Fibroblast of the aortic adventitia (primary cell): ENCODE measurements around the gene TCP10L. TPM values are rescaled to one million over a fixed set of nuclear protein-coding genes. Genes with fewer than 3 reads are reported as not detected.

Source experiments
- DNase-seq: peaks from one replicate; pipeline ENCODE4 v3.0.0-alpha.2; 2010; ENCODE audit warnings: low read depth
- H3K4me3 ChIP-seq: 2 replicates; pipeline ENCODE4 v1.5.1; 2011; ENCODE audit warnings: low read depth, mild to moderate bottlenecking, control low read depth, low read length, moderate library complexity
- total RNA-seq: library from RNA; depleted of rRNA; stranded (reverse); fragments of >200 nt; gene quantifications from 2 replicates; pipeline ENCODE4 v1.2.3, GENCODE V29; 2012; ENCODE audit warnings: low replicate concordance
- TF ChIP-seq, protein P1 (sequence below): IDR thresholded peaks from 2 replicates; pipeline ENCODE4 v1.5.1; 2011; ENCODE audit warnings: mild to moderate bottlenecking, low read length, control low read depth, inconsistent platforms; ENCODE audit not compliant: insufficient read depth

Gene TCP10L
- total RNA-seq, 1 donor = 0.45 TPM

DNA sequence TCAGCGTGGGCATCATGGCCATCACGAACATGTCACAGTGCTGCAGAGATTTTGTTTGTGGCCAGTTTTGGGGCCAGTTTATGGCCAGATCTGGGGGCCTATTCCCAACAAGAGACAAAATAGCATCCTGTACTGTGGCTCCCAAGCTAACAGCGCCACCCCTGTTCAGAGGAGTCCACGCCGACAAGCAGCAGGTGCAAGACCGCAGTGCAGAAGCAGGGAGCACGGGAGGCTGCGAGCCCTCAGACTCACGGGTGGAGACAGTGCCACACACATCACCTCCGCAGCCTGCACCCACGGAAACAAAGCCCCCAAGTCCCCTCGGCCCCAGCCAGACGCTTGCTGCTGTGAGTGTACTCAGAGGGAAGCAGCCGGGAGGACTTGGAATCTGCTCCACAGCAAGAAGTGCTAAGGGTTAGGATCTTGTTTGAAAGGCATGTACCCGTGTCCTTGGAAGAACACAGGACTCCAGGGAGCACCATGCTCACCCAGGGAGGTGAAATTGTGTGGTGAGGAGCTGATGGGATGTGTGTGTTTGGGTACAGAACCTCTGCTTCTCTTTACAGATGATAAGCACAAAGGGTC is 7.1 kb downstream of the TCP10L start:
- TF ChIP-seq, protein P1, sequence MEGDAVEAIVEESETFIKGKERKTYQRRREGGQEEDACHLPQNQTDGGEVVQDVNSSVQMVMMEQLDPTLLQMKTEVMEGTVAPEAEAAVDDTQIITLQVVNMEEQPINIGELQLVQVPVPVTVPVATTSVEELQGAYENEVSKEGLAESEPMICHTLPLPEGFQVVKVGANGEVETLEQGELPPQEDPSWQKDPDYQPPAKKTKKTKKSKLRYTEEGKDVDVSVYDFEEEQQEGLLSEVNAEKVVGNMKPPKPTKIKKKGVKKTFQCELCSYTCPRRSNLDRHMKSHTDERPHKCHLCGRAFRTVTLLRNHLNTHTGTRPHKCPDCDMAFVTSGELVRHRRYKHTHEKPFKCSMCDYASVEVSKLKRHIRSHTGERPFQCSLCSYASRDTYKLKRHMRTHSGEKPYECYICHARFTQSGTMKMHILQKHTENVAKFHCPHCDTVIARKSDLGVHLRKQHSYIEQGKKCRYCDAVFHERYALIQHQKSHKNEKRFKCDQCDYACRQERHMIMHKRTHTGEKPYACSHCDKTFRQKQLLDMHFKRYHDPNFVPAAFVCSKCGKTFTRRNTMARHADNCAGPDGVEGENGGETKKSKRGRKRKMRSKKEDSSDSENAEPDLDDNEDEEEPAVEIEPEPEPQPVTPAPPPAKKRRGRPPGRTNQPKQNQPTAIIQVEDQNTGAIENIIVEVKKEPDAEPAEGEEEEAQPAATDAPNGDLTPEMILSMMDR = peak; percentile 30
- no peak overlapping the region for H3K4me3 ChIP-seq
- DNase-seq = peak; percentile 7

DNA sequence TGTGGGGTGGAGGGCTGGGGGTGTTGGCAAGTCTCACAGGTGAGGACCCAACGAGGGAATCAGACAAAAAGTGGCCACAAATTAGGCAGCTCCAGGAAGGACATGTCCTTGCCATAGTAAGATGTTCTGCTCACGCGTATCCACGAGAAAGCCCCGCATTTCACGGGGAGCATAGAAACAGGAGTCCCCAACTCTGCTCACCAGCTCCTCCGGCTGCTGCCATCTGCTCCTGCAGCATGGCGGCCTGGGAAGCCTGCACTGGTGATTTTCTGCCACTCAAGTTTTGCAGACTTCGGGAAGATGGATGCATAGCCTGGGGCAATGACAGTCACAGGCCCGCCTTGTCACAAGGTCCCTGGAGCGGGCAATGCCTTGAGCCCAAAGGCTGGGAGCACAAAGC is 9.3 kb downstream of the TCP10L start:
- no peak overlapping the region for H3K4me3 ChIP-seq
- TF ChIP-seq, protein P1 = no peak
- DNase-seq = no peak

DNA sequence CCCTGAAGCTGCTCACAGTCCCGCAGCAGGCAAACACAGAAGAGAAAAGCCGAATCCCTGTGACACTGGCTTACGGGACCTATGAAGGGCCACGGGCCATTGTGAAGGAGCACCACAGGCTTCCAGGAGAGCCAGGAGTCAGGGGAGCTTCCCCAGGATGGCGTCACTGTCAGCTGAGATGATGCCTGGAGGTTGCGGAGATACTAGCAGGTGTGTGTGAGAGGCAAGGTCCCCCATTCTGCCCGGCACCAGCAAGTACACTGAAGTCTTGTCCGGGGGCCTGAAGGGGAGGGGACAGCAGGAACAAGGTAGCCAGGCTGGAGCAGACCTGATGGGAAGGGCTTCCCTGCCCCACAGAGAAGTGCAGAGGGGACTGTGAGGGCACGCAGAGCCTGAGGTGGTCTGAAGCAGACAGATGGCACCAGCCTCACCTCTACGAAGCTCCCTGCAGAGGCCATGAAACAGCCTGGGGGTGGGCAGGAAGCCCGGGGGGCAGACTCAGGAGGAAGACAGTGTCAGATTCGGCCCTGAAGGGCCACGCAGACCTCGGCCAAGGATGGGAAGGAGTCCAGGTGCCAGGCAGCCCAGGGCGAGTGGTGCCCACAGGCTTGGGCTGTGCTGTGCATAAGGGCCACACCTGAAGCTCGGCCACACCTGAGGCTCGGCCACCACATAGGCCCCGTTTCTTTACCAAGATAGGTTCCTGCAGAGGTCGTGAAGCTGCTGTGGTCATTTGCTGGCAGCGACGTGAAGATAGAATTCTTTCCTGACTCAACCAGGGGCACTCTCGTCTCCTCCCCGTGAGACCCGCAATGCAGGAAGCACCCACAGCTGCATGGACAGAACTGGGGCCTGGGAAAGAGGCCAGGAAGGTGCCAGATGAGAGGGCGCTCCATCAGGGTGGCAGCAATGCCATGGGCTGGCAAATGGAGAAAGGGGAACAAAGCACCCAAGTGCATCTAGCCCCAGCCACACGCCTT is 10.1 kb downstream of the TCP10L start:
- DNase-seq = no peak
- TF ChIP-seq, protein P1 = no peak
- no peak overlapping the region for H3K4me3 ChIP-seq

DNA sequence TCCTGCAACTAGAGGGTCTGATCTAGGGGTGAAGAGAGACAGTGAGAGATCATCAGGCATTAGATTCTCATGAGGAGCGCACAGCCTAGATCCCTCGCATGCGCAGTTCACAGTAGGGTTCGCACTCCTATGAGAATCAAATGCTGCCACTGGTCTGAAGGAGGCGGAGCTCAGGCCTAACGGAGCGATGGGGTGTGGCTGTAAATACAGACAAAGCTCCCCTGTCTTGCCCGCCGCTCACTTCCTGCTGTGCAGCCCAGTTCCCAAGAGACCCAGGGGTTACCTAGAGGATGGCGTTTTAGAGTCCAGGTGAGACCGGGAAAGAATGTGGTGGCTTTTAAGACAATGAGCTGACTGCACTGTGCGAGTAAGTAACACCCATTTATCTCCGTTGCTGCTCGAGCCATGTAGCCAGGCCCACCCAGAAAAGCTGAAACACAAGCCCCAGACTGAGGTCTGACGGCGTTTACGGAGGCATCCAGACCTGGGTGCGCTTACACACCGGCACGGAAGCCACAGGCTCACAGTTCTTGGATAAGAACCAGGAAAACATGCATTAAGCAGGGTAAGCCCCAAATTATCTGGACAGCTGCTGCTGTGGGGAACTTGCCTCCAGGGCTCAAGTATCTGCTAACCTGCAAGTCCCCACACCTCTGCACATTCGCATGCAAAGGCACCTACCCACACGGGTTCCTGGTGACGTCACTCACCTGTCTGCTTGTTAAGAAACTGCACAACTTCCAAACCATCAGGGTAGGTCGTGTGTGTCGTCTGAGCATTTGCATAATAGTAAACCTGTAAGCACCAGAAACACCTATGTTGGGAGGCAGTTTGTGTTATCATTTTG is 12.5 kb downstream of the TCP10L start:
- no peak overlapping the region for H3K4me3 ChIP-seq
- TF ChIP-seq, protein P1 = no peak
- no peak for DNase-seq

DNA sequence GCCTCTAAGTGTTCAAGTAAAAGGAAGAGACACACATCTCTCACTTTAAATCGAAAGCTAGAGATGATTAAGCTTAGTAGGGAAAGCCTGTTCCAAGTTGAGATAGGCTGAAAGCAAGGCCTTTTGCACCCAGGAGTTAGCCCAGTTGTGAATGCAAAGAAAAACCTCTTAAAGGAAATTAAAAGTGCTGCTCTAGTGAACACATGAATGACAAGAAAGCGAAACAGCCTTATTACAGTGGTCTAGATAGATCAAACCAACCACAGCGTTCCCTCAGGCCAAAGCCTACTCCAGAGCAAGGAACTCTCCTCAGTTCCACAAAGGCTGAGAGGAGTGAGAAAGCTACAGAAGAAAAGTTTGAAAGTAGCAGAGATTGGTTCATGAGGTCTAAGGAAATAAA is 14.9 kb downstream of the TCP10L start:
- no peak overlapping the region for H3K4me3 ChIP-seq
- TF ChIP-seq, protein P1 = no peak
- no peak for DNase-seq
